ENCODE measurements around the gene TRIM44.
"Not testable (repeated sequence)": the region's sequence is repeated elsewhere in the genome, so short reads cannot be mapped to it uniquely, and the experiment has no call there.

The TRIM44 gene

DNA sequence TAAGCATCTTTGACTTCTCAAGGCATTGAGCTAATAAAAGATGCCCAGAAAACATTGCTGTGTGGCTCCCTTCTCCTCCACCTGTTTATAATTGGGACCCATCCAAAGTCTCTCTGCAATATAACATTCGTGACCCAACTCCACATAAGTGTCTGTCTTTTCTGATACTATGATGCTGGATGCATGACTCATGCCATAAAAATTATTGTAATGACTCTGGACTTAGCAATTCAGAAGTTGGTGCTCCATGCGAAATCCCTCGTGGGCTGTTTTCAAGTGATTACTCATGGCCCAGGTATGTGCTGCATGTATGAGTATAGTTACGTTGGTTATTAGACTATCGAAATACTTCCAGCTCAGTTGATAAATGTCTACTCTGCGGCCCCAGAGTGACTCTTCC lies 32.7 kb upstream of the TRIM44 start:
- Histone ChIP-seq H3K27ac (no peak overlapping the region), H3K4me3 (no peak overlapping the region)

DNA sequence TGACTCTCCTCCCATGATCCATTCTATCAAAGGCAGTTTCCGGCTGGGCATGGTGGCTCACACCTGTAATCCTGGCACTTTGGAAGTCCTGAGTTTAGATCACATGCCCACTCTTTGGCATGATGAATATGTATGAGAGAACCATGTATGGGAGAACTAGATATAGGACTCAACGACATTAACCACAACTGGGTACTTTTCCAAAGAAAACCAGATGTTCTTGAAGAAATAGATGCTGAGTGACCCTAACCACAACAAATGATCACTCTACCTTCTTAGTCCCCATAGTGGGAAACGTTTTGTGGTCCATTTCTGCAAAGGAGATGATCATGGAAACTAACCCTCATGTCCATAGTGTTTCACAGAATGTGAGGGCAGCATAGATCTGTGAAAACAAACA lies 30.7 kb upstream of the TRIM44 start:
- H3K4me3 ChIP-seq = no peak overlapping the region
- H3K27ac ChIP-seq = no peak overlapping the region

DNA sequence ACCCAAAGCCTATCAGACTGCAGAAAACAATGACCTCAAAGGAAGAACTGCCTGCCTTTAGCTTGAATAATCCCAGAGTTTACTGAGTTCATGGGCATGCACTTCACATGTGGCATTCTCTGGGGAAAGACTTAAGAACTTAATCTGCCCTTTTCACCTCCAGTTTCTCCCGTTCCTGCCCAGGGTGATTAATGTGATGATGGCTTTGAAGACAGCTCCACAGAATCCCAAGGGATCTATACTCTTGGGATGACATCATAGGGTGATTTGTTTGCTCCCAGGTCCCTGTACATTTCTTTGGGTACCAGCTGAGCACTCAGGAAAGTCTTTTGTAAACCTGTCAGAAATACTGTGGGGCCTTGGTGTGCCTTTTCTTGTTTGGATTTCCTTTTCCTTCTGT lies 30.3 kb upstream of the TRIM44 start:
- no peak overlapping the region for H3K4me3 ChIP-seq

GRCh38 chr11:35633827-35634423 lies 28.6 kb upstream of the TRIM44 start:
- Histone ChIP-seq H3K4me3 (no peak overlapping the region), H3K27ac (no peak overlapping the region)

More for the DNA sequence above, 30.3 kb upstream of the TRIM44 start:
- no peak overlapping the region for H3K27ac ChIP-seq

DNA sequence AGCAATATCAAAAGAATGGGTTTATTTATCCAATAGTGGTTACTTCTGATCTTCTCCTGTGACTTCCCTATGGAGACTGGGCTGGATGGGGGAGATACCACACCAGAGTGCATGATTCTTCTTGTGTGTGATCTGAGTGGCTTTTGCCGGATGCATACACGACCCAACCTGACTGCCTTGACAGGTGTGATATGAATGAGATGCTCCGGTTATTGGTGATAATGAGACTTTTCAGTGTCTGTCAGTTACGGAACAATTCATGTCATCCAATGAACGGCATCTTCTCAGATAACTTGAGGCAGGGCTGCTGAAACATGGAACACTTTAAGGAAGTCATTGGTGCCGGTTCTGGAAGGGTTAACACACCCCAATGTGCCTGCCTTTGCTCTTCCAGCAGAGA lies 26.6 kb upstream of the TRIM44 start:
- H3K4me3 ChIP-seq = no peak overlapping the region
- H3K27ac ChIP-seq = no peak overlapping the region

DNA sequence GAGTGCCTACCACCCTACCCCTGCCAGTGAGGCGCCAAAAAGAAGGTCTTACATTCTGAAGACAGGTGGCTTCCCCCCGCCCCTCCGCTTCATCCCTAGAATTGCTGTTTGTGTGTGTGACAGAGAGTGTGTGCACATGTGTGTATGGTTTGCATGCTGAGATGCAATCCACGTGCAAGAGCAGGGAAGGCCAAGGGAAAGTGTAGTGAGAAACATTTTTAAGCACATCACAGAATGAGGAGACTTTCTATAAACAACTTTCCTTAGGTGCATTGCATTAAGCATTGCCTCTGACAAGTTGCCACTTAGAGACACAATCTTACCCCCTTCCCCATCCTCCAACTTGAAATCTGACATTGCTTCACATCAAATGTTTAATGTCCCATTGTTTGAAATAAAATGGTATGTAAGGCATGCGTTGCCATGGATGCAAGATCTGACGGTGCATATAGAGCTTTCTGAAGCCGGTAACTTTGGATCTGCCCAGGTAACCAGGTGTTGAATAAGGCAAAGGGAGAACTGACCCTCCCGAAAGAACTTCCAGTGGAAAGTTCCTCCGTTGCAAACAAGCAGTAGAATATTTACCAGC lies 22.9 kb upstream of the TRIM44 start:
- Histone ChIP-seq H3K4me3 (no peak overlapping the region), H3K27ac (no peak overlapping the region)

- Histone ChIP-seq H3K27ac (no peak overlapping the region), H3K4me3 (no peak overlapping the region)
Observed at GRCh38 chr11:35641171-35641897, 21.2 kb upstream of the TRIM44 start.

GRCh38 chr11:35641964-35642363 lies 20.6 kb upstream of the TRIM44 start:
- Histone ChIP-seq H3K27ac (no peak overlapping the region), H3K4me3 (no peak overlapping the region)

- Histone ChIP-seq H3K27ac (no peak overlapping the region), H3K4me3 (no peak overlapping the region)
Observed at GRCh38 chr11:35647421-35648093, 15.0 kb upstream of the TRIM44 start.

- H3K27ac ChIP-seq = no peak overlapping the region
- no peak overlapping the region for H3K4me3 ChIP-seq
Observed at GRCh38 chr11:35650006-35650405, 12.6 kb upstream of the TRIM44 start.

DNA sequence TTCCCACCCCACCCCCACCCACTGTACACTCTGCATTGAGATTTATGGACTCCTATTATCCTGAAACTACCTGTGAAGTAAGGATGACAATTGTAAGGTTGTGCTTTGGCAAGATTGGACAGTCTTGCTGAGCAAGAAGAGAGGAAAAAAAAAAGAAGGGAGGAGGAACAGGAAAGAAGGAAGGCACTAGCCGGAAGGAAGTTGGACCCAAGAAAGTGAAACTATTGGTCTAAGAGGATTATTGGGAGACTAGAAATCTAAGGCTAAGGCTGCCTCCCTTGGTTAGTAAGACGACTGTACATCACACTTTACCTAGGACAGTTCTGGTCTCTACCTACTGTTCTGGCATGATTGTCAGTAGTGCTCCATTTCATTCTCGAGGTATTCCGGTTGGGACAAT lies 12.1 kb upstream of the TRIM44 start:
- Histone ChIP-seq H3K27ac (no peak overlapping the region), H3K4me3 (no peak overlapping the region)

DNA sequence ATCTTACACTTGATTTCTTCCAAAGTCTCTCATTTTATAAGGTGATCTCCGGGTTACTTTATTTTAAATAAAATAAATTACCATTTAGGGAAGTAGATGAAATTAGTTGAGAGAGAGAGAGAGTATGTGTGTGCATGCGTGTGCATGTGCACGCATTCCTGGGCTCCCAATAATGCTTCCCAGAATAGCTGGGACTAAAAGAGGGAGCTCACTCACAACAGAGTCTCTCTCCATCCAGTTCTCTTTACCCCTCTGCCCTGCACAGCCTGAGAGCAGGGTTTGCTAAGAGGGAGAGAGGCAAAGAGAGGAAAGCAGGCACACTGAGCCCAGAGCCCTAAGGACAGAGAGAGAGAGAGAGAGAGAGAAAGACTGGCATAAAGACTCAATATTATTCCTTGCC lies 11.3 kb upstream of the TRIM44 start:
- no peak overlapping the region for H3K4me3 ChIP-seq
- H3K27ac ChIP-seq = no peak overlapping the region

- not testable (repeated sequence) for H3K4me3 ChIP-seq, H3K27ac ChIP-seq
Observed at GRCh38 chr11:35652786-35653185, 9.8 kb upstream of the TRIM44 start.

DNA sequence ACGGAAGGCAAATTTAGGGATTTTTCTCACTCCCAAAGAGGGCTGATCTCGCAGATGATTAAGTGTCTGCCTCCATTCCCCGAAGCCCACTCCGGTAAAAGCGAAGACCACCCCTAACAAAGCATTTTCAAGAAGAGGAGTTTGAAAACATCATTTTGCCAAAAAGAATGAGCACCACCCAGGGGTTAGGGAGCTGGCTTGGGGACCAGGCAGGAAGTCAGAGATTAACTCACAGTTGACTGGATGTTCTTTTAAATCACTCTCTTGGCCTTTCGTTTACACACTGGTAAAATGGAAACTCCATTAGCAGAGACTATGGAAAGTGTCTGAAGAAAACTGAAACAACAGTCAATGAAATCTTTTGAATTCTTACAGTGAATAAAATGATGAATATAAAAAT lies 7.9 kb upstream of the TRIM44 start:
- no peak overlapping the region for H3K4me3 ChIP-seq
- no peak overlapping the region for H3K27ac ChIP-seq

GRCh38 chr11:35655254-35655653 lies 7.3 kb upstream of the TRIM44 start:
- no peak overlapping the region for H3K27ac ChIP-seq
- no peak overlapping the region for H3K4me3 ChIP-seq

DNA sequence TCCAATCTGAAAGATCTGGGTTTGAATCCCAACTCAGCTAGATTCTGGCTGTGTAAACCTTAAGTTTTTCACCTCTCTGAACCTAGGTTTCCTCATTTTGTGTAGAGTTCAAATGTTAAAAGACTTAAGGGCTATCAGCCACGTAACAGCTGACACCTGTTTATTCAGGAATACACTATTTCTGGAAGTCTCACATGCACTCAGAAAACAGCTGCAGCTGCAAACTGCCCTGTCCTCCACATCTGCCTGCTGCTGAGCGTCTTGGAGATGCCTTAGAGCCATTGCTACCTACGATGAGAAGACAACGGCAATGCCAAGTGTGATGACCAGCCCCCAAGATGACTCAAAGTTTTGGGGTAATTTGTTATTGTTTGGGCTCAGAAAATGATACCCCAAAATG lies 6.7 kb upstream of the TRIM44 start:
- Histone ChIP-seq H3K27ac (no peak overlapping the region), H3K4me3 (no peak overlapping the region)

DNA sequence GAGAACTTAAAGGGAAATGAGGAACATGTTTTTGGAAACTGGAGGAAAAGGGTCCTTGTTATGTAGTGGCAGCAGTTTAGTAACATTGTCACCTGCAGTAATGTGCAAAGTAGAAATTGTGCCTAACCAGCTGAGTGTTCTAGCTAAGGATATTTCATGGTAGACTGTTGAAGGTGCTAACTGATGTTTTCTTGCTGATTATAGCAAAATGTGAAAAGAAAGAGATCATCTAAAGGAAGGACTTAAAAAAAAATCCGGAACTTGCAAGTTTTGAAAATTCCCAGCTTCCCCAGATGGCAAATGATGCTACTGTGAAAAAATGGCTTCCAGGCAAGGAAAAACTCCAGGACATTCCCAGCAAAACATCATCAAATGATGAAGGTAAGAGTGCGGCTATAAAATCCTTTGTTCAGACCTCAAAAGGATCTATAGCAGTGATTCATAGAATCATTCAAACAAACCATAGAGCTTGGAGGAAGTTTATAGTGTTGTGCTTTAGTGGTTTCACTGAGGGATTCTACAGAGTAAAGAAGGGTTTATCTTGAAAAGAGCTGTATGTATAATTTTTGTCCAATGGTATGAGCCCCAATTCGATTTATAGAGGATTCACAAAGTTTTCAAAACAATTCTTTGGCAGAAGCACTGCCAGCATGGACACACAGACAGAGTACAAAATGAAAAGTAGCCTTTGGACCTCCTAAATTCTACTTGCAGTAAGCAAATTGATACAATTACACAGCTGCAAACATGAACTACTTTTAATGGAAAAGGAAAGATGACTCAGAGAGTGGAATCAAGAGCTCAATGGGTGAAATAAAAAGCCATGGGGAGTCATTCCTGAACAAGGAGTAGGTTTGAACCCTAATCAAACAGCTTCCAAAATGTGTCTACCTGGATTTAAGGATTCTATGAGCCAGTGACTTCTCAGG lies 4.3 kb upstream of the TRIM44 start:
- Histone ChIP-seq H3K4me3 (no peak overlapping the region), H3K27ac (no peak overlapping the region)

- Histone ChIP-seq H3K27ac (peak overlapping the region in 14 of 21 experiments; percentile 88 to 99 (median 96)), H3K4me3 (peak overlapping the region in 6 of 7 experiments; percentile 59 to 90 (median 72))
Observed at GRCh38 chr11:35661534-35661933, 1.0 kb upstream of the TRIM44 start.

GRCh38 chr11:35662061-35662648 lies 420 bp upstream of the TRIM44 start:
- peak overlapping the region; percentile 83 to 99 (median 96) for H3K27ac ChIP-seq

More at GRCh38 chr11:35662061-35662648, 420 bp upstream of the TRIM44 start:
- H3K4me3 ChIP-seq = peak overlapping the region; percentile 59 to 90 (median 73)
